KG1 (cell line): ENCODE data around the gene VEGFA.

Source experiments
- DNase-seq: peaks from one replicate; lab custom pipeline; 2025; lab: John Stamatoyannopoulos, UW

VEGFA gene

DNA sequence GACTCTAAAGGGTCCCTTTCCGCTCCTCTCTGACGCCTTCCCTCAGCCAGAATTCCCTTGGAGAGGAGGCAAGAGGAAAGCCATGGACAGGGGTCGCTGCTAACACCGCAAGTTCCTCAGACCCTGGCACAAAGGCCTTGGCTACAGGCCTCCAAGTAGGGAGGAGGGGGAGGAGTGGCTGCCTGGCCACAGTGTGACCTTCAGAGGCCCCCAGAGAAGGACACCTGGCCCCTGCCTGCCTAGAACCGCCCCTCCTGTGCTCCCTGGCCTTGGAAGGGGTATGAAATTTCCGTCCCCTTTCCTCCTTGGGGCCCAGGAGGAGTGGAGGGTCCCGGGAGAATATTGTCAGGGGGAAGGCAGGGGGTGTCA, 2.7 kb downstream of the VEGFA start:
- DNase-seq, result no peak

GRCh38 chr6:43773050-43773979, 3.3 kb downstream of the VEGFA start:
- DNase-seq, result peak; percentile 37

- DNase-seq, result no peak
Measured at GRCh38 chr6:43773980-43774775, 4.2 kb downstream of the VEGFA start.

- peak; percentile 32 for DNase-seq
Measured at GRCh38 chr6:43774776-43775534, 4.9 kb downstream of the VEGFA start.

- no peak for DNase-seq
Measured at GRCh38 chr6:43775535-43775885, 5.5 kb downstream of the VEGFA start.

DNA sequence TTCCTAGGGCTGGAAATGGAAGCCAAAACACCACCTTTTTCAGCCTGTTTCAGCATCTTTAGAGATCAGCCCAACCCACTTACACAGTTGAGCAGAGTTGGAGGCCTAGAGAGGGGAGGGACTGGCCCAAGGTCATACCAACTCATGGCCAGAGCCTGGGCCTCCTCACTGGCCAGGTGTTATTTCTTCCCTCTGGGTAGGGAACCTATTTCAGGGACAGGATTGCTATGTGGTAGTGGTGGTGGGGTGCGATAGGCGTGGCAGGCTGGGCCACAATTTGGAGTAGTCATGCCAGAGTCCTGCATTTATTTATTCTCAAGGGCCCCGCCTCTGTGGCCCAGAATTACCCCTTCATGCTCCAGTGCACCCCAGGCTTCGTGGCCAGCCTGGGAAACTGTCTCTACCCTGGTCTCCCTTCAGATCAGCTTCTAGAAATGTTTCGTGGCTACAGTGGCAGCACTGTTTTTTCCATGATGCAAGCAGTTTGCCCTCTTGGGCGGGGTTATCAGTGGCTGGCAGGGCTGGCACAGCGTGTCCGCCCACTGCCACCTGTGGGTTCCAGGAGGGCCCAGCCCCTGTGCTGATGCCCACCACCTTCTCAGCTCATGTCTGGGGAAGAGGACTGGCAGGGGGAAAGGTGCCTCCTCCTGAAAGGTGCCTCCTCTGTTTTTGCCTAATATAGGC, 6.2 kb downstream of the VEGFA start:
- no peak for DNase-seq

- DNase-seq, result no peak
Measured at GRCh38 chr6:43776799-43777776, 7.1 kb downstream of the VEGFA start.

DNA sequence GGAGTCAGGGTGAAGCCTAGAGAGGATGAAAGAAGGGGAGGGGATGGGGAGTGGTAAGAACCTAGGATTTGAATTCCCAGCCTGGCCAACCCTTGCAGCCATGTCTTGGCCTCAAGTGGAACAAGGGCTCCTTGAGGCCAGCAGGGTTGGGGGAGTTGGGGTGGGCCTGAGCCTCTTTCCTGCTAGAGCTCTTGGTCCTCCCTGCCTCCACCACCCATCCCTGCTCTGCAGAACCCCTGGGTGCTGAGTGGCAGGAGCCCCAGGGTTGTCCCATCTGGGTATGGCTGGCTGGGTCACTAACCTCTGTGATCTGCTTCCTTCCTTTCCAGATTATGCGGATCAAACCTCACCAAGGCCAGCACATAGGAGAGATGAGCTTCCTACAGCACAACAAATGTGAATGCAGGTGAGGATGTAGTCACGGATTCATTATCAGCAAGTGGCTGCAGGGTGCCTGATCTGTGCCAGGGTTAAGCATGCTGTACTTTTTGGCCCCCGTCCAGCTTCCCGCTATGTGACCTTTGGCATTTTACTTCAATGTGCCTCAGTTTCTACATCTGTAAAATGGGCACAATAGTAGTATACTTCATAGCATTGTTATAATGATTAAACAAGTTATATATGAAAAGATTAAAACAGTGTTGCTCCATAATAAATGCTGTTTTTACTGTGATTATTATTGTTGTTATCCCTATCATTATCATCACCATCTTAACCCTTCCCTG, 8.3 kb downstream of the VEGFA start:
- no peak for DNase-seq

GRCh38 chr6:43778976-43779851, 9.2 kb downstream of the VEGFA start:
- no peak for DNase-seq

DNA sequence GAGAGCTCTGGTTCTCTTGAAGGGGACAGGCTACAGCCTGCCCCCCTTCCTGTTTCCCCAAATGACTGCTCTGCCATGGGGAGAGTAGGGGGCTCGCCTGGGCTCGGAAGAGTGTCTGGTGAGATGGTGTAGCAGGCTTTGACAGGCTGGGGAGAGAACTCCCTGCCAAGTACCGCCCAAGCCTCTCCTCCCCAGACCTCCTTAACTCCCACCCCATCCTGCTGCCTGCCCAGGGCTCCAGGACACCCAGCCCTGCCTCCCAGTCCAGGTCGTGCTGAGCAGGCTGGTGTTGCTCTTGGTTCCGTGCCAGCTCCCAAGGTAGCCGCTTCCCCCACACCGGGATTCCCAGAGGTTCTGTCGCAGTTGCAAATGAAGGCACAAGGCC, 9.8 kb downstream of the VEGFA start:
- DNase-seq, result no peak

- no peak for DNase-seq
Measured at GRCh38 chr6:43780293-43780692, 10.3 kb downstream of the VEGFA start.

DNA sequence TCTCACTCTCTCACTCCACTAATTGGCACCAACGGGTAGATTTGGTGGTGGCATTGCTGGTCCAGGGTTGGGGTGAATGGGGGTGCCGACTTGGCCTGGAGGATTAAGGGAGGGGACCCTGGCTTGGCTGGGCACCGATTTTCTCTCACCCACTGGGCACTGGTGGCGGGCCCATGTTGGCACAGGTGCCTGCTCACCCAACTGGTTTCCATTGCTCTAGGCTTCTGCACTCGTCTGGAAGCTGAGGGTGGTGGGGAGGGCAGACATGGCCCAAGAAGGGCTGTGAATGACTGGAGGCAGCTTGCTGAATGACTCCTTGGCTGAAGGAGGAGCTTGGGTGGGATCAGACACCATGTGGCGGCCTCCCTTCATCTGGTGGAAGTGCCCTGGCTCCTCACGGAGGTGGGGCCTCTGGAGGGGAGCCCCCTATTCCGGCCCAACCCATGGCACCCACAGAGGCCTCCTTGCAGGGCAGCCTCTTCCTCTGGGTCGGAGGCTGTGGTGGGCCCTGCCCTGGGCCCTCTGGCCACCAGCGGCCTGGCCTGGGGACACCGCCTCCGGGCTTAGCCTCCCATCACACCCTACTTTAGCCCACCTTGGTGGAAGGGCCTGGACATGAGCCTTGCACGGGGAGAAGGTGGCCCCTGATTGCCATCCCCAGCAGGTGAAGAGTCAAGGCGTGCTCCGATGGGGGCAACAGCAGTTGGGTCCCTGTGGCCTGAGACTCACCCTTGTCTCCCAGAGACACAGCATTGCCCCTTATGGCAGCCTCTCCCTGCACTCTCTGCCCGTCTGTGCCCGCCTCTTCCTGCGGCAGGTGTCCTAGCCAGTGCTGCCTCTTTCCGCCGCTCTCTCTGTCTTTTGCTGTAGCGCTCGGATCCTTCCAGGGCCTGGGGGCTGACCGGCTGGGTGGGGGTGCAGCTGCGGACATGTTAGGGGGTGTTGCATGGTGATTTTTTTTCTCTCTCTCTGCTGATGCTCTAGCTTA, 11.2 kb downstream of the VEGFA start:
- DNase-seq, result no peak

- no peak for DNase-seq
Measured at GRCh38 chr6:43781941-43782704, 12.1 kb downstream of the VEGFA start.

DNA sequence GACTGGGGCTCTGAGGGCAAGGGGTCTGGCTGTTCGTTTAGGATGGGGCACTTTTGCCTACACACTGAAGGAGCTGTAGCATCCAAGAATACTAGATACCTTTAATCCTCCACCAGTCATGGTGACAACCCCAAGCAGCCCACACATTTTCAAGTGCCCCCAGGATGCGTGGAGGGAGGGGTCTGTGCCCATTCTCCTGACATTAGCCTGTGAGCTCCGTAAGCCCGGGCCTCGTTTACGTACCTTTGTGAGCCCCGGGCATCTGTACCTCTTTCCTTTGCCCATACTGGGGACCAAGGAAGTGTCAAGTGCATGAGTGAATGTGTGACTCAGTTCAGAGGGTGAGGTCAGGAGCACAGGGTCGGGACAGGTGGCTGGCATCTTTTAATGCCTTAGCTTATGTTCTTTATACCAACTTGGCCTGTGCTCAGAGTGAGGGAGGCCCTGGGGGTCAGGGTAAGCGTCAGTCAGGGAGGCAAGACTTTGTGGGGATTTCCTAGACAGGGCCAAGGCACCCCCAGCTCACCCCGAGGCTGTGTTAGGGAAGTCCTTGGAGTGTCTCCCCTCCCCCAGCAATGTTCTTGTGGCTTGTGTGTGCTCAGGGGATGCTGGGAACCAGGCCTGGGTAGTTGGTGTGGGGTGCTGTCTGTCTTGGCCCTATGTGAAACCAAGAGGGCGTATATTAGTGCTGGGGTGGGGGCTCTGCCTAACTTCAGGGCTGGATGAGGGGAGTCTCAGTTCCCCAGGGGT, 12.9 kb downstream of the VEGFA start:
- DNase-seq, result no peak

DNA sequence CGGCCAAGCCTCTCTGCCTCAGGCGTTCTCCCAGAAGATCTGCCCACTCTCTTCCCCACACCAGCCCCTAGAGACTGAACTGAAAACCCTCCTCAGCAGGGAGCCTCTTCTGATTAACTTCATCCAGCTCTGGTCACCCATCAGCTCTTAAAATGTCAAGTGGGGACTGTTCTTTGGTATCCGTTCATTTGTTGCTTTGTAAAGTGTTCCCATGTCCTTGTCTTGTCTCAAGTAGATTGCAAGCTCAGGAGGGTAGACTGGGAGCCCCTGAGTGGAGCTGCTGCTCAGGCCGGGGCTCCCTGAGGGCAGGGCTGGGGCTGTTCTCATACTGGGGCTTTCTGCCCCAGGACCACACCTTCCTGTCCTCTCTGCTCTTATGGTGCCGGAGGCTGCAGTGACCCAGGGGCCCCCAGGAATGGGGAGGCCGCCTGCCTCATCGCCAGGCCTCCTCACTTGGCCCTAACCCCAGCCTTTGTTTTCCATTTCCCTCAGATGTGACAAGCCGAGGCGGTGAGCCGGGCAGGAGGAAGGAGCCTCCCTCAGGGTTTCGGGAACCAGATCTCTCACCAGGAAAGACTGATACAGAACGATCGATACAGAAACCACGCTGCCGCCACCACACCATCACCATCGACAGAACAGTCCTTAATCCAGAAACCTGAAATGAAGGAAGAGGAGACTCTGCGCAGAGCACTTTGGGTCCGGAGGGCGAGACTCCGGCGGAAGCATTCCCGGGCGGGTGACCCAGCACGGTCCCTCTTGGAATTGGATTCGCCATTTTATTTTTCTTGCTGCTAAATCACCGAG, 14.2 kb downstream of the VEGFA start:
- no peak for DNase-seq
